ENCODE results near the gene ELP2.

DNA sequence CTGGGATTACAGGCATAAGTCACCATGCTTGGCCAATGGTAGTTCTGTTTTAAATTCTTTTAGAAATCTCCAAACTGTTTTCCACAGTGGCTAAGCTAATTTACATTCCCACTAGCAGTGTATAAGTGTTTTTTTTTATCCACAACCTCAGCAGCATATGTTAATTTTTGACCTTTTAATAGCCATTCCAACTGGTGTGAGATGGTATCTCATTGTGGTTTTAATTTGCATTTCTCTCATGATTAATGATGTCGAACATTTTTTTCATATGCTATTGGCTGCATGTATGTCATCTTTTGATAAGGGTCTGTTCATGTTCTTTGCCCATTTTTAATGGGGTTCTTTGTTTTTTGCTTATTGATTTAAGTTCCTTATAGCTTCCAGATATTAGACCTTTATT lies 77.6 kb downstream of the ELP2 start:
- TF ChIP-seq CTCF (conservative IDR thresholded peaks at IDR 0.05) (no peak), EZH2 (IDR thresholded peaks at IDR 0.05; ENCODE audit: low read depth) (no peak)
